Progenitor cell of endocrine pancreas (in vitro differentiated cells): ENCODE data around the gene FUT8. TPM values are rescaled to one million over a fixed set of nuclear protein-coding genes. Genes with fewer than 3 reads are reported as not detected.

Source experiments
- DNase-seq: peaks from one replicate; pipeline ENCODE4 v3.0.0; 2021; ENCODE audit warnings: low spot score; ENCODE audit not compliant: unreplicated experiment
- H3K27ac Mint-ChIP-seq: 2 replicates; pipeline ENCODE4 v1.8.0; 2021; ENCODE audit warnings: mild to moderate bottlenecking, moderate library complexity, mixed read lengths
- H3K27me3 Mint-ChIP-seq: 2 replicates; pipeline ENCODE4 v1.8.0; 2021; ENCODE audit warnings: mixed read lengths
- H3K36me3 Mint-ChIP-seq: 2 replicates; pipeline ENCODE4 v1.8.0; 2022; ENCODE audit warnings: mixed read lengths; ENCODE audit not compliant: insufficient read depth
- H3K4me1 Mint-ChIP-seq: 2 replicates; pipeline ENCODE4 v1.8.0; 2021; ENCODE audit warnings: low read depth, mixed read lengths
- H3K4me3 Mint-ChIP-seq: 2 replicates; pipeline ENCODE4 v1.8.0; 2021; ENCODE audit warnings: low read depth, mild to moderate bottlenecking, moderate library complexity, mixed read lengths
- H3K9me3 Mint-ChIP-seq: 2 replicates; pipeline ENCODE4 v1.8.0; 2021; ENCODE audit warnings: low read depth, mixed read lengths
- total RNA-seq: library from RNA; stranded (reverse); gene quantifications from 2 replicates; pipeline ENCODE4 v1.2.1, GENCODE V29; 2021
- TF ChIP-seq, protein P1 (sequence below): fragments of 200-600 bp; sonication (generic); IDR thresholded peaks from one replicate; pipeline ENCODE4 v1.5.0; 2021; ENCODE audit warnings: antibody characterized with exemption, mild to moderate bottlenecking; ENCODE audit not compliant: unreplicated experiment

Gene FUT8
- total RNA-seq, 1 donor from 2014 or later = 38.8 TPM

- H3K4me1 Mint-ChIP-seq = peaks cover 20% of the 10 kb centered on the region
- H3K27me3 Mint-ChIP-seq = peaks cover 35% of the 10 kb centered on the region
- TF ChIP-seq, protein P1, sequence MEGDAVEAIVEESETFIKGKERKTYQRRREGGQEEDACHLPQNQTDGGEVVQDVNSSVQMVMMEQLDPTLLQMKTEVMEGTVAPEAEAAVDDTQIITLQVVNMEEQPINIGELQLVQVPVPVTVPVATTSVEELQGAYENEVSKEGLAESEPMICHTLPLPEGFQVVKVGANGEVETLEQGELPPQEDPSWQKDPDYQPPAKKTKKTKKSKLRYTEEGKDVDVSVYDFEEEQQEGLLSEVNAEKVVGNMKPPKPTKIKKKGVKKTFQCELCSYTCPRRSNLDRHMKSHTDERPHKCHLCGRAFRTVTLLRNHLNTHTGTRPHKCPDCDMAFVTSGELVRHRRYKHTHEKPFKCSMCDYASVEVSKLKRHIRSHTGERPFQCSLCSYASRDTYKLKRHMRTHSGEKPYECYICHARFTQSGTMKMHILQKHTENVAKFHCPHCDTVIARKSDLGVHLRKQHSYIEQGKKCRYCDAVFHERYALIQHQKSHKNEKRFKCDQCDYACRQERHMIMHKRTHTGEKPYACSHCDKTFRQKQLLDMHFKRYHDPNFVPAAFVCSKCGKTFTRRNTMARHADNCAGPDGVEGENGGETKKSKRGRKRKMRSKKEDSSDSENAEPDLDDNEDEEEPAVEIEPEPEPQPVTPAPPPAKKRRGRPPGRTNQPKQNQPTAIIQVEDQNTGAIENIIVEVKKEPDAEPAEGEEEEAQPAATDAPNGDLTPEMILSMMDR = no peak
- H3K27ac Mint-ChIP-seq = no peak overlapping the region
- no peaks in the 10 kb centered on the region for H3K36me3 Mint-ChIP-seq
- no peaks in the 10 kb centered on the region for H3K9me3 Mint-ChIP-seq
- no peak for DNase-seq
- H3K4me3 Mint-ChIP-seq = no peak overlapping the region
Measured at GRCh38 chr14:65476273-65476941, 63.9 kb downstream of the FUT8 start.

DNA sequence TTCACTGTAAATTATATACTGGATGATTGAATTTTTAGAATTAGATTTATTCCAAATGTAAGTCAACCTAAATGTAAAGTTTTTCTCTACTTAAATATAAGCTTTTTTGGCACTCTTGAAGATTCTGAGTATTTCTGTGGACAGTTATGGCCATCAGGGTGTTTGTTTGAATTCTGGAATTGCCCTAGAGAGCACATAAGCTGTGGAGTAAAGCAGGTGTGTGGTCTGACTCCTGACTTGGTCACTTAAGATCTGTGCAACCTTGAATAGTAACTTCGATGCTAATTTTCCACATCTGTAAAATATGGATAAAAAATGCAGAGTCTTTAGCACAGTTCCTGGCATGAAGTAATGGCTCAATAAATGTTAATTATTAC lies 64.4 kb downstream of the FUT8 start:
- no peak for DNase-seq
- TF ChIP-seq, protein P1 = no peak
- Mint-ChIP-seq H3K4me1 (peaks cover 18% of the 10 kb centered on the region), H3K4me3 (no peak overlapping the region), H3K27me3 (peaks cover 41% of the 10 kb centered on the region), H3K9me3 (no peaks in the 10 kb centered on the region), H3K36me3 (no peaks in the 10 kb centered on the region), H3K27ac (no peak overlapping the region)

DNA sequence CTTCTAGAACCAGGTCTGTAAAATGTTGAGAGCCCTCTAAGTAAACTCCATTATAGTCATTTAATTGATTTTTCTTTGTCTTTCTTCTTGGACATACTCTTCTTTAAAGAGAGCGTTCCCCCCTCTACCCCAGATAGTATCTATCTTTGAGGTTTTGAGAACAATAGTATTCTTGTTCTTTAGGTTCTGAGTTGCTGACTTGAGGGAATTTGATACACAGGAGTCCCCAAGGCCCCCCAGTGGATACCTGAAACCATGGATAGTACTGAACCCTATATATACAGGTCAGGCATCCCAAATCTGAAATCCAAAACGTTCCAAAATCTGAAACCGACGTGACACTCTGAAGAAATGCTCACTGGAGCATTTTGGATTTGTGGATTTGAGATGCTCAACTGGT lies 65.5 kb downstream of the FUT8 start:
- Mint-ChIP-seq H3K9me3 (no peaks in the 10 kb centered on the region), H3K36me3 (no peaks in the 10 kb centered on the region), H3K4me3 (no peak overlapping the region), H3K4me1 (peaks cover 14% of the 10 kb centered on the region), H3K27me3 (peaks cover 50% of the 10 kb centered on the region), H3K27ac (no peak overlapping the region)
- TF ChIP-seq, protein P1 = no peak
- no peak for DNase-seq

- DNase-seq = no peak
- no peak overlapping the region for H3K4me3 Mint-ChIP-seq
- H3K9me3 Mint-ChIP-seq = no peaks in the 10 kb centered on the region
- TF ChIP-seq, protein P1 = no peak
- no peak overlapping the region for H3K27ac Mint-ChIP-seq
- peaks cover 54% of the 10 kb centered on the region for H3K27me3 Mint-ChIP-seq
- H3K36me3 Mint-ChIP-seq = no peaks in the 10 kb centered on the region
- peaks cover 14% of the 10 kb centered on the region for H3K4me1 Mint-ChIP-seq
Measured at GRCh38 chr14:65478596-65478995, 66.1 kb downstream of the FUT8 start.

DNA sequence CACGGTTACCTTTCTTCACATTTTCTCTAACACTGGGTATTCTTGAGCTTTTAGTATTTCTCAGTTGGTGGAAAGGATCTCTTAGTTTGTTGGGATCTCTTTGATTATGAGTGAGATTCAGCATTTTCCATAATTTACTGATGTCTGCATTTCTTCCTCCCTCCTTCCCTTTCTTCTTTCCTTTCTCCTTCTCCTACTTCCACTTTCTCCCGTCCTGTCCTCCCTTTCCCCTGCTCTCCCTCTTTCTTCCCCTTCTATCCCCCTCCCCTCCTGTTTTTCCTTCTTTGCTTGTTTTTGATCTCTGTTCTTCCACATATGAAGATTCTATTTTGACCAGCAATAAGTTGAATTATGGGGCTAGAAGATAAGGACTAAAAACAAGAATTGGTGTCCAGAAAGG lies 66.9 kb downstream of the FUT8 start:
- Mint-ChIP-seq H3K36me3 (no peaks in the 10 kb centered on the region), H3K9me3 (no peaks in the 10 kb centered on the region), H3K27ac (no peak overlapping the region), H3K27me3 (peaks cover 55% of the 10 kb centered on the region), H3K4me3 (no peak overlapping the region), H3K4me1 (peaks cover 14% of the 10 kb centered on the region)
- TF ChIP-seq, protein P1 = no peak
- no peak for DNase-seq
